Panc1 (cell line): ENCODE measurements around the gene DENND4B.

Experiments used
- POLR2AphosphoS5 ChIP-seq: IDR thresholded peaks from 2 replicates; pipeline ENCODE4 v1.6.1; 2012; ENCODE audit warnings: mild to moderate bottlenecking, low read depth, low read length, moderate library complexity
- SIN3A ChIP-seq: IDR thresholded peaks from 2 replicates; pipeline ENCODE4 v1.6.1; 2012; ENCODE audit warnings: low read depth, mild to moderate bottlenecking, low read length, moderate library complexity, borderline replicate concordance; ENCODE audit not compliant: insufficient read depth
- TCF7L2 ChIP-seq: IDR thresholded peaks from 2 replicates; pipeline ENCODE4 v1.6.1; 2011; ENCODE audit warnings: mild to moderate bottlenecking, low read depth, low read length, inconsistent platforms
- TF ChIP-seq, protein P1 (sequence below): fragments of 450-650 bp; IDR thresholded peaks from 2 replicates; pipeline ENCODE4 v1.5.1; 2017; ENCODE audit warnings: mild to moderate bottlenecking
- TF ChIP-seq, protein P2 (sequence below), 2 experiments: IDR thresholded peaks; 2 replicates each; pipeline ENCODE4 v1.6.1; 2011 to 2012; ENCODE audit warnings: low read depth in 2 of 2, control low read depth in 1 of 2, low read length in 1 of 2, mild to moderate bottlenecking in 1 of 2, moderate library complexity in 1 of 2; ENCODE audit not compliant: insufficient read depth in 1 of 2

DNA sequence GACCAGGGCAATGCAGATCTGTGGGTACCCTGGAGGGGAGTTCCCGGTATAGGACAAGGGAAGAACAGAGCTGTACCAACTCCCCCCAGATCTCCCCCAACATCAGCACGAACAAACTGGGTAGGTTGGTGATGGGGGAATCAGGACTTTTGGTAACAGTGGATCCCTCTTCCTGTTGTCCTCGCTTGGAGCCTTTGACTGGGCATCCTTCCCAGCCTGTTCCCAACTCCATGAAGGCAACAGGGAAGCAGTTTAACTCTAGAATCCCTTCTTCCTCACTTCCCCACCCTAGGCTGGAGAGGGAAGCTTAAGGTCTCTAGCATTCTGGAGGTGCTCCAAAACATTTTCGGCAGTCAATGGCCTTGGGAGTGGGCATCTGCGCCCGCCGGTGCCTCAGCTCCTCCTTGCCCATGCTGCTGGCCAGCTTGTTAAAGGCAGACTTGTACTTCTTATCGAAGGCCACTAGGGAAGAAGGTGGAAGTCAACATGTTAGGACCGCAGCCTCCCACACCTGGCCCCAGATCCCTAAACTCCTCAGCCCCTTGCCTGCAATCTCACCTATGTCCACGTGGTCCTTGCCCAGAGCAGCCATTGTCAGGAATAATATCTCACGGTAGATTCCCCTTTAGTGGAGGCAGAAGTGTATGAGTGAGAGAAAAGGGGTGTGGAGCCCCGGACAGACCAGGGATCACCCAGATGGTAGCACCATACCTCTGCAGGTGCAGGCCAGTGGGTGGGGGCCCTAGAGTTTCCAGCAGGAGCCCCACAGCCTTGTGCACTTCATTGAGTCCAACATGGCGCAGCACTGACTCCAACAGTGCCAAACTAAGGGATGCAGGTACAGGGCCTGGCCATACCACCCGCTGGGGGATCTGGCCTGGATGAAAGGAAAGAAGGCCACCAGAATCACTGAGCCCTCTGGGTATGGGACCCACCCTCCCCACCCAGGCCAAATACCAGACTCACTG is 16.3 kb downstream of the DENND4B start:
- TF ChIP-seq, protein P1, sequence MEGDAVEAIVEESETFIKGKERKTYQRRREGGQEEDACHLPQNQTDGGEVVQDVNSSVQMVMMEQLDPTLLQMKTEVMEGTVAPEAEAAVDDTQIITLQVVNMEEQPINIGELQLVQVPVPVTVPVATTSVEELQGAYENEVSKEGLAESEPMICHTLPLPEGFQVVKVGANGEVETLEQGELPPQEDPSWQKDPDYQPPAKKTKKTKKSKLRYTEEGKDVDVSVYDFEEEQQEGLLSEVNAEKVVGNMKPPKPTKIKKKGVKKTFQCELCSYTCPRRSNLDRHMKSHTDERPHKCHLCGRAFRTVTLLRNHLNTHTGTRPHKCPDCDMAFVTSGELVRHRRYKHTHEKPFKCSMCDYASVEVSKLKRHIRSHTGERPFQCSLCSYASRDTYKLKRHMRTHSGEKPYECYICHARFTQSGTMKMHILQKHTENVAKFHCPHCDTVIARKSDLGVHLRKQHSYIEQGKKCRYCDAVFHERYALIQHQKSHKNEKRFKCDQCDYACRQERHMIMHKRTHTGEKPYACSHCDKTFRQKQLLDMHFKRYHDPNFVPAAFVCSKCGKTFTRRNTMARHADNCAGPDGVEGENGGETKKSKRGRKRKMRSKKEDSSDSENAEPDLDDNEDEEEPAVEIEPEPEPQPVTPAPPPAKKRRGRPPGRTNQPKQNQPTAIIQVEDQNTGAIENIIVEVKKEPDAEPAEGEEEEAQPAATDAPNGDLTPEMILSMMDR, result no peak
- TF ChIP-seq, protein P2, sequence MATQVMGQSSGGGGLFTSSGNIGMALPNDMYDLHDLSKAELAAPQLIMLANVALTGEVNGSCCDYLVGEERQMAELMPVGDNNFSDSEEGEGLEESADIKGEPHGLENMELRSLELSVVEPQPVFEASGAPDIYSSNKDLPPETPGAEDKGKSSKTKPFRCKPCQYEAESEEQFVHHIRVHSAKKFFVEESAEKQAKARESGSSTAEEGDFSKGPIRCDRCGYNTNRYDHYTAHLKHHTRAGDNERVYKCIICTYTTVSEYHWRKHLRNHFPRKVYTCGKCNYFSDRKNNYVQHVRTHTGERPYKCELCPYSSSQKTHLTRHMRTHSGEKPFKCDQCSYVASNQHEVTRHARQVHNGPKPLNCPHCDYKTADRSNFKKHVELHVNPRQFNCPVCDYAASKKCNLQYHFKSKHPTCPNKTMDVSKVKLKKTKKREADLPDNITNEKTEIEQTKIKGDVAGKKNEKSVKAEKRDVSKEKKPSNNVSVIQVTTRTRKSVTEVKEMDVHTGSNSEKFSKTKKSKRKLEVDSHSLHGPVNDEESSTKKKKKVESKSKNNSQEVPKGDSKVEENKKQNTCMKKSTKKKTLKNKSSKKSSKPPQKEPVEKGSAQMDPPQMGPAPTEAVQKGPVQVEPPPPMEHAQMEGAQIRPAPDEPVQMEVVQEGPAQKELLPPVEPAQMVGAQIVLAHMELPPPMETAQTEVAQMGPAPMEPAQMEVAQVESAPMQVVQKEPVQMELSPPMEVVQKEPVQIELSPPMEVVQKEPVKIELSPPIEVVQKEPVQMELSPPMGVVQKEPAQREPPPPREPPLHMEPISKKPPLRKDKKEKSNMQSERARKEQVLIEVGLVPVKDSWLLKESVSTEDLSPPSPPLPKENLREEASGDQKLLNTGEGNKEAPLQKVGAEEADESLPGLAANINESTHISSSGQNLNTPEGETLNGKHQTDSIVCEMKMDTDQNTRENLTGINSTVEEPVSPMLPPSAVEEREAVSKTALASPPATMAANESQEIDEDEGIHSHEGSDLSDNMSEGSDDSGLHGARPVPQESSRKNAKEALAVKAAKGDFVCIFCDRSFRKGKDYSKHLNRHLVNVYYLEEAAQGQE (IDR thresholded peaks at IDR 0.05; ENCODE audit: insufficient read depth in 1 of 2, low read depth in 2 of 2, low read length in 1 of 2), result no peak
- no peak for TF ChIP-seq POLR2AphosphoS5
- no peak for TF ChIP-seq TCF7L2
- no peak for TF ChIP-seq SIN3A
